GM12801 (cell line): ENCODE measurements around the gene PRG3.

ENCODE experiments used
- CTCF ChIP-seq: IDR thresholded peaks from one replicate; pipeline ENCODE4 v1.5.1; 2011; ENCODE audit warnings: control low read depth; ENCODE audit not compliant: insufficient read length; ENCODE audit errors: extremely low read depth

PRG3 gene

GRCh38 chr11:57378186-57378585 is 2.8 kb downstream of the PRG3 start:
- no peak for TF ChIP-seq CTCF

DNA sequence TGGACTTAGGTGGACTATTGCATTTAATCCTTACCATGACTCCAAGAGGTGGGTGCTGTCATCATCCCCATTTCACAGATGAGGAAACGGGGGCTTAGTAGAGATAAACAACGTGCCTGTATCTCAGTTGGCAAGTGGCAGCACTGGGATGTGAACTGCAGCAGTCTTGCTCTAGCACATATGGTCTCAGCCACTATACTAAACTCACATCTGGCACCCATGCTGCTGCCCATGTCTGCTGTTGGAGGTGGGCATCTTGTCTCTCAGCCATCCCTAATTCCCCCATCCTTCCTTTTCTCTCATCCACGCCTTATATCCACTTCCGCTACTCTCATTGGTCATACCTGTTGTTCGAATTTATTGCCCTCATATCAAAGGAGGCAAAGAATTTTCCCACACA is 3.8 kb downstream of the PRG3 start:
- no peak for TF ChIP-seq CTCF

GRCh38 chr11:57376095-57377090 is 4.6 kb downstream of the PRG3 start:
- no peak for TF ChIP-seq CTCF

- no peak for TF ChIP-seq CTCF
Measured at GRCh38 chr11:57375490-57375889, 5.5 kb downstream of the PRG3 start.

DNA sequence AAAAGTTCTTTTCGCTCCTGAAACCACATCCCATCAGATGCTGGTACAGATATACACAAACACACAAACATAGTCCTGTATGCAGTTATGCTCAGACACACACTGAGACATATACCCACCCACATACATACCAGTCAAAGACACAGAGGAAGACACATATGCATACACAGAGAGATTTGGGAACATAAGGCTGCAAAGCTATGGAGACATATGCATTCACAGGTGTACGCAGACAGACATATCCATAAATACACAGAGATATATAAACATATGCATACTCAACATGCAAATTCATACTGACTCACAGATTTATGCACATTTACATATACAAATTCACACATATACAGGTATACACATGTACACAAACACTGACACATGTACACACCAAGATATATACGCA is 6.0 kb downstream of the PRG3 start:
- no peak for TF ChIP-seq CTCF

DNA sequence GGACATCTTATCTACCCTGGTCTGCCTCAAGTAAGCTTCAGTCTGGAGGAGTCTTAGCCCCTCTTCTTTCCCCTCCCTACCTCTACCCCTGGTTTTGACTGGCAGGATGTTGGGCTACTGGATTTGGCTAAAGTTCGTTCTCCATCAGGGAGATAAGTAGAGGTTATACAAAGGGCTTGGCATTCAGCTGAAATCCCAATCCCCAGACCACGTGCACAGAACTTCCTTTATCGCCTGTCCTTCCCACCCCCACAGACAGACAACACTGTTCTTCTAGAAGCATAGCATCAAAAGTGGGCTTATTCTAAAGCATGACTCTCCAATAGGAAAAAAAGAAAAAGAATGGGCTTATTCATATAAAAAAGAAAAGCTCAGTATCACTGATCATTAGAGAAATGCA is 7.8 kb downstream of the PRG3 start:
- no peak for TF ChIP-seq CTCF

GRCh38 chr11:57370941-57371340 is 10.0 kb downstream of the PRG3 start:
- no peak for TF ChIP-seq CTCF
